Fibroblast of lung (primary cell): ENCODE measurements around the gene KCTD16. TPM values are rescaled to one million over a fixed set of nuclear protein-coding genes. Genes with fewer than 3 reads are reported as not detected.

Experiments
- DNase-seq, 2 donors: peaks; one replicate each; pipeline versions ENCODE4 v3.0.0 to v3.0.0-alpha.2; 2010; ENCODE audit warnings: low read depth in 2 of 2
- H2AFZ ChIP-seq: 2 replicates; pipeline ENCODE4 v1.5.1; 2012; ENCODE audit warnings: low read length, control low read depth, inconsistent platforms
- H3K27ac ChIP-seq: 2 replicates; pipeline ENCODE4 v1.5.1; 2011; ENCODE audit warnings: low read length, control low read depth; ENCODE audit not compliant: insufficient read depth
- H3K27me3 ChIP-seq: 2 replicates; pipeline ENCODE4 v1.5.1; 2011; ENCODE audit warnings: mild to moderate bottlenecking, low read length; ENCODE audit not compliant: control insufficient read depth, insufficient read depth
- H3K36me3 ChIP-seq: 2 replicates; pipeline ENCODE4 v1.5.1; 2011; ENCODE audit warnings: low read length; ENCODE audit not compliant: control insufficient read depth, insufficient read depth
- H3K4me1 ChIP-seq: 2 replicates; pipeline ENCODE4 v1.5.1; 2011; ENCODE audit warnings: low read length; ENCODE audit not compliant: control insufficient read depth, insufficient read depth; ENCODE audit errors: extremely low read depth
- H3K4me2 ChIP-seq: 2 replicates; pipeline ENCODE4 v1.5.1; 2011; ENCODE audit warnings: low read length, control low read depth; ENCODE audit not compliant: insufficient read depth; ENCODE audit errors: extremely low read depth
- H3K4me3 ChIP-seq, 4 experiments: fragments of 200-600 bp in 1 of 4; sonication (generic) in 1 of 4; replicated peaks in 1 of 4; 2 replicates each; pipeline ENCODE4 v1.5.1; 2011 to 2016; ENCODE audit warnings: low read length in 4 of 4, low read depth in 3 of 4, mild to moderate bottlenecking in 3 of 4, control low read depth in 2 of 4, inconsistent platforms in 1 of 4, mixed read lengths in 1 of 4; ENCODE audit not compliant: insufficient read depth in 1 of 4; ENCODE audit errors: control extremely low read depth in 1 of 4
- H3K79me2 ChIP-seq: 2 replicates; pipeline ENCODE4 v1.5.1; 2012; ENCODE audit warnings: mild to moderate bottlenecking, low read length, inconsistent platforms; ENCODE audit not compliant: control insufficient read depth, insufficient read depth
- H3K9ac ChIP-seq: 2 replicates; pipeline ENCODE4 v1.5.1; 2011; ENCODE audit warnings: mild to moderate bottlenecking, low read length, control low read depth; ENCODE audit not compliant: insufficient read depth
- H3K9me3 ChIP-seq: 2 replicates; pipeline ENCODE4 v1.5.1; 2012; ENCODE audit warnings: low read depth, low read length; ENCODE audit not compliant: control insufficient read depth, insufficient read depth
- H4K20me1 ChIP-seq: 2 replicates; pipeline ENCODE4 v1.5.1; 2011; ENCODE audit warnings: low read length; ENCODE audit not compliant: control insufficient read depth, insufficient read depth; ENCODE audit errors: extremely low read depth
- EZH2 ChIP-seq: IDR thresholded peaks from 2 replicates; pipeline ENCODE4 v1.5.1; 2012; ENCODE audit warnings: low read length, control low read depth, mild to moderate bottlenecking; ENCODE audit errors: missing control alignments
- polyA plus RNA-seq, 2 donors: library from polyadenylated mRNA; depleted of rRNA in 1 of 2; stranded (reverse) in 1 of 2; unstranded in 1 of 2; fragments of >200 nt; gene quantifications; 2 replicates each; pipeline ENCODE4 v1.2.1, GENCODE V29; 2011 to 2012; ENCODE audit warnings: missing spikeins in 1 of 2
- total RNA-seq: library from RNA; depleted of rRNA; stranded (reverse); fragments of >200 nt; gene quantifications from 2 replicates; pipeline ENCODE4 v1.2.1, GENCODE V29; 2014
- TF ChIP-seq, protein P1 (sequence below), 2 donors: IDR thresholded peaks in 1 of 2; conservative IDR thresholded peaks in 1 of 2; 1 replicate in 1 of 2; 2 replicates in 1 of 2; pipeline ENCODE4 v1.5.1; 2011 to 2012; ENCODE audit warnings: low read length in 2 of 2, control low read depth in 1 of 2, inconsistent platforms in 1 of 2, low read depth in 1 of 2, mild to moderate bottlenecking in 1 of 2

The KCTD16 gene
- total and polyA plus RNA-seq, 2 donors (not counting 1 experiment from before 2014, with no cell fraction given): 0.32 to 1.2 TPM

DNA sequence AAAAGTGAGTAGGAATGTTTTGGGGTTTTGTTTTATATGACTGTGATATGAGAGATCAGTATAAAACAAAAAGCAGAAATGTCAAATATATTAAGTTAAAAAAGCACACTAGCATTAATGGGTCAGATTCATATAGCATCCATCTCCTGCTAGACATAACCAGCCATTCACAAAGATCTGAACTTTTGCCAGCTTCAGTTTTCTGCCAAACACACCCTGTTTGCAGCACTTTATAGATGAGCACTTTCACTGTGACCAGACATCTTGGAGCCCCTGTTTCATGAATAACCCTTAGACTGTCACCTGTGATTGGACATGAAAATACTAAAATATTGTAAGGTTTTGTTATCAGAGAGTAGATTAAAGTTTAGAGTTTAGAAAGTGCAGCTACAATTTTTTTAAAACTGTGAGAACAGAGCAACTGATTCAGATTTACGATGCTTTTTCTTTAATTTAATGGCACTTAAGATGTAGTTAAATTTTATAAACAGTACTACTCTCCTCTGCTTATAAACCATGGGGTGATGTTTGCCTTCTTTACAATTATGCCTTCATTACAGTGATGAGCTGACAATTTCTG is 142.6 kb downstream of the KCTD16 start:
- Histone ChIP-seq H3K27me3 (no peaks in the 10 kb centered on the region), H3K36me3 (no peaks in the 10 kb centered on the region), H3K9me3 (no peaks in the 10 kb centered on the region), H3K4me3 (no peak overlapping the region), H2AFZ (no peak overlapping the region), H3K4me1 (no peaks in the 10 kb centered on the region), H3K9ac (no peak overlapping the region), H3K27ac (no peak overlapping the region), H3K79me2 (no peaks in the 10 kb centered on the region), H3K4me2 (no peak overlapping the region), H4K20me1 (no peaks in the 10 kb centered on the region)
- TF ChIP-seq, protein P1, sequence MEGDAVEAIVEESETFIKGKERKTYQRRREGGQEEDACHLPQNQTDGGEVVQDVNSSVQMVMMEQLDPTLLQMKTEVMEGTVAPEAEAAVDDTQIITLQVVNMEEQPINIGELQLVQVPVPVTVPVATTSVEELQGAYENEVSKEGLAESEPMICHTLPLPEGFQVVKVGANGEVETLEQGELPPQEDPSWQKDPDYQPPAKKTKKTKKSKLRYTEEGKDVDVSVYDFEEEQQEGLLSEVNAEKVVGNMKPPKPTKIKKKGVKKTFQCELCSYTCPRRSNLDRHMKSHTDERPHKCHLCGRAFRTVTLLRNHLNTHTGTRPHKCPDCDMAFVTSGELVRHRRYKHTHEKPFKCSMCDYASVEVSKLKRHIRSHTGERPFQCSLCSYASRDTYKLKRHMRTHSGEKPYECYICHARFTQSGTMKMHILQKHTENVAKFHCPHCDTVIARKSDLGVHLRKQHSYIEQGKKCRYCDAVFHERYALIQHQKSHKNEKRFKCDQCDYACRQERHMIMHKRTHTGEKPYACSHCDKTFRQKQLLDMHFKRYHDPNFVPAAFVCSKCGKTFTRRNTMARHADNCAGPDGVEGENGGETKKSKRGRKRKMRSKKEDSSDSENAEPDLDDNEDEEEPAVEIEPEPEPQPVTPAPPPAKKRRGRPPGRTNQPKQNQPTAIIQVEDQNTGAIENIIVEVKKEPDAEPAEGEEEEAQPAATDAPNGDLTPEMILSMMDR (conservative IDR thresholded peaks at IDR 0.05 in 1 of 2, IDR thresholded peaks at IDR 0.05 in 1 of 2; ENCODE audit: low read depth in 1 of 2, low read length in 2 of 2): no peak
- DNase-seq: no peak

DNA sequence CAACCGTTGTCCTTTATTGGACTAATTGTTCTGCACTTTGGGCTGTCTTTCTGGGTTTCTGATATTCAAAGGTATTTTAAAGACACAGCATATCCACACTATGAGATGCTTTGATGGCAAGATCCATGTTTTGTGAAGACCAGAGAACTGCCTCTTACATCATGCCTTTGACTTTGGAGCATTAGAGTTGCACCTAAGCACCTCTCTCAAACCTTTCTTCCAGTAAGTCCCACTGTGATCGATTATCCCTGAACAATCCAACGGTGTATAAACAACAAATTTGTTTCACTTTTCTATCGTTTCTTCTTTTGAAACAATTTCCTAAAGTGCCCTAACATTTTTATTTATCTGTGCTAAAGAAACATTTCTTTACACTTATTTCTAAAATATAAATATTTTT is 144.4 kb downstream of the KCTD16 start:
- TF ChIP-seq, protein P1 (conservative IDR thresholded peaks at IDR 0.05 in 1 of 2, IDR thresholded peaks at IDR 0.05 in 1 of 2; ENCODE audit: low read depth in 1 of 2, low read length in 2 of 2): no peak
- no peak for TF ChIP-seq EZH2

DNA sequence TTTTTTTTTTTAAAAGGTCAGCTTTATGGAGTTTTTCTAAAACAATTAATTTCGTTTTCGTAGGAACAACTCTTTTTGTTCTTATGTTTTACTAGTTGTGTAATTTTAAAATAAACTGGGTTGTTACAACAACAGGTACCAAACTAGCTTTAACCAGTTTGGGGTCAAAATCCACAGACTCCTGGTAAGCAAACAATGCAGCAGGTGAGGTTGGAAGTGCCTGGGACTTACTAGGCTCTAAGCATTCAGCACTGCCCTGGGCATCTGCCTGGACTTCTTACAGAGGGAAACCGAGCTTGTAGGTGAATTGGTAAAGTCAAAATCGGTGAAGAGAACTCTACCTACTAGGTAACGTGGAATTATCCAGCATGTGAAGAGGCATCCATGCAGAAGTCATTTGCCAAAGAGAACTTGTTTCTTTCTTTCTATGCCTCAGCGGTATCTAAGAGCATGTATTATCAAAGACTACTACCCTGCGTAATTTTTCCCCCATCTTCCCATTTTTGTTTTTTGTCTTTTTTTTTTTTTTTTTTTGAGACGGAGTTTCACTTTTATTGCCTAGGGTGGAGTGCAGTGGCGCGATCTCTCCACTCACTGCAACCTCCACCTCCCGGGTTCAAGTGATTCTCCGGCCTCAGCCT is 145.4 kb downstream of the KCTD16 start:
- Histone ChIP-seq H3K4me3 (no peak overlapping the region), H3K27ac (no peak overlapping the region), H4K20me1 (no peaks in the 10 kb centered on the region), H3K79me2 (no peaks in the 10 kb centered on the region), H3K9ac (no peak overlapping the region), H3K36me3 (no peaks in the 10 kb centered on the region), H3K27me3 (no peaks in the 10 kb centered on the region), H3K9me3 (no peaks in the 10 kb centered on the region), H3K4me1 (no peaks in the 10 kb centered on the region), H2AFZ (no peak overlapping the region), H3K4me2 (no peak overlapping the region)
- DNase-seq: no peak
- no peak for TF ChIP-seq EZH2
- TF ChIP-seq, protein P1 (conservative IDR thresholded peaks at IDR 0.05 in 1 of 2, IDR thresholded peaks at IDR 0.05 in 1 of 2; ENCODE audit: low read depth in 1 of 2, low read length in 2 of 2): no peak

More for the DNA sequence above, 144.4 kb downstream of the KCTD16 start:
- DNase-seq: no peak
- H3K79me2 ChIP-seq: no peaks in the 10 kb centered on the region
- no peak overlapping the region for H2AFZ ChIP-seq
- H3K36me3 ChIP-seq: no peaks in the 10 kb centered on the region
- H3K4me2 ChIP-seq: no peak overlapping the region
- no peaks in the 10 kb centered on the region for H4K20me1 ChIP-seq
- no peaks in the 10 kb centered on the region for H3K9me3 ChIP-seq
- H3K27ac ChIP-seq: no peak overlapping the region
- no peak overlapping the region for H3K9ac ChIP-seq
- no peak overlapping the region for H3K4me3 ChIP-seq
- no peaks in the 10 kb centered on the region for H3K27me3 ChIP-seq
- no peaks in the 10 kb centered on the region for H3K4me1 ChIP-seq
